Stimulated activated CD8-positive, alpha-beta memory T cell treated with anti-CD3 and anti-CD28 coated beads, Interleukin-4, amount 100 ng/mL, for 48 hours (primary cell): ENCODE measurements around the gene LIN52.

Experiments
- DNase-seq: peaks from one replicate; pipeline ENCODE4 v3.0.0-alpha.2; 2020

The LIN52 gene

GRCh38 chr14:74084277-74085046 lies at the start of gene LIN52, which contains the start of gene ALDH6A1:
LIN52 (plus strand) TSS chr14:74084956; CDS start chr14:74084975, 19 bp downstream.
ALDH6A1 (minus strand) TSS chr14:74084453; CDS start chr14:74084394, 59 bp downstream.
- DNase-seq, result peak; percentile 100

- no peak for DNase-seq
These were observed 49.2 kb upstream of the LIN52 start for GRCh38 chr14:74035556-74035955.

- no peak for DNase-seq
These were observed 46.5 kb upstream of the LIN52 start for GRCh38 chr14:74038020-74038859.

- no peak for DNase-seq
These were observed 42.5 kb upstream of the LIN52 start for GRCh38 chr14:74042296-74042695.

GRCh38 chr14:74045522-74045921 lies 39.2 kb upstream of the LIN52 start:
- DNase-seq, result no peak

- no peak for DNase-seq
These were observed 36.5 kb upstream of the LIN52 start for GRCh38 chr14:74048281-74048680.

- no peak for DNase-seq
These were observed 34.8 kb upstream of the LIN52 start for GRCh38 chr14:74049876-74050495.

GRCh38 chr14:74062809-74063150 lies 22.0 kb upstream of the LIN52 start:
- DNase-seq, result no peak

- DNase-seq, result no peak
These were observed 20.3 kb upstream of the LIN52 start for GRCh38 chr14:74064426-74064825.

- no peak for DNase-seq
These were observed 19.9 kb upstream of the LIN52 start for GRCh38 chr14:74064883-74065282.

- no peak for DNase-seq
These were observed 18.8 kb upstream of the LIN52 start for GRCh38 chr14:74065746-74066575.

- DNase-seq, result no peak
These were observed 7.4 kb upstream of the LIN52 start for GRCh38 chr14:74077401-74077800.

GRCh38 chr14:74080820-74081460 lies 3.8 kb upstream of the LIN52 start:
- DNase-seq, result no peak

- DNase-seq, result no peak
These were observed 3.3 kb upstream of the LIN52 start for GRCh38 chr14:74081491-74081890.

- no peak for DNase-seq
These were observed 1.6 kb upstream of the LIN52 start for GRCh38 chr14:74083161-74083560.

- DNase-seq, result no peak
These were observed 926 bp upstream of the LIN52 start for GRCh38 chr14:74083784-74084276.

- peak; percentile 57 for DNase-seq
These were observed 386 bp downstream of the LIN52 start for GRCh38 chr14:74085047-74085637.

- DNase-seq, result no peak
These were observed 1.1 kb downstream of the LIN52 start for GRCh38 chr14:74085828-74086227.

GRCh38 chr14:74089251-74090020 lies 4.7 kb downstream of the LIN52 start:
- no peak for DNase-seq

GRCh38 chr14:74105381-74105780 lies 20.6 kb downstream of the LIN52 start:
- no peak for DNase-seq

GRCh38 chr14:74109369-74109768 lies 24.6 kb downstream of the LIN52 start:
- DNase-seq, result no peak
